Stimulated activated CD8-positive, alpha-beta memory T cell treated with anti-CD3 and anti-CD28 coated beads, Interleukin-12 subunit alpha, Interleukin-12 subunit beta, amount 100 ng/mL, for 24 hours (primary cell): Measurements from ENCODE around the gene GHITM.
"Not testable (repeated sequence)": the region's sequence is repeated elsewhere in the genome, so short reads cannot be mapped to it uniquely, and the experiment has no call there.

Experiments
- DNase-seq: peaks from one replicate; pipeline ENCODE4 v3.0.0-alpha.2; 2020; ENCODE audit errors: extremely low read depth

The GHITM gene

GRCh38 chr10:84148006-84148597 lies 8.8 kb downstream of the GHITM start:
- not testable (repeated sequence) for DNase-seq

- DNase-seq = no peak
Measured at GRCh38 chr10:84149854-84150253, 10.5 kb downstream of the GHITM start.

GRCh38 chr10:84152769-84153168 lies 13.5 kb downstream of the GHITM start:
- DNase-seq = no peak

GRCh38 chr10:84155521-84155920 lies 16.2 kb downstream of the GHITM start:
- no peak for DNase-seq

- no peak for DNase-seq
Measured at GRCh38 chr10:84156009-84156408, 16.7 kb downstream of the GHITM start.

- peak; percentile 26 for DNase-seq
Measured at GRCh38 chr10:84156768-84157167, 17.5 kb downstream of the GHITM start.

GRCh38 chr10:84158061-84158460 lies 18.8 kb downstream of the GHITM start:
- DNase-seq = no peak

- DNase-seq = no peak
Measured at GRCh38 chr10:84158550-84158949, 19.2 kb downstream of the GHITM start.

GRCh38 chr10:84159076-84159685 lies 19.9 kb downstream of the GHITM start:
- DNase-seq = no peak

- DNase-seq = no peak
Measured at GRCh38 chr10:84160663-84161362, 21.5 kb downstream of the GHITM start.

GRCh38 chr10:84163996-84164395 lies 24.7 kb downstream of the GHITM start:
- DNase-seq = no peak

- DNase-seq = no peak
Measured at GRCh38 chr10:84164442-84164841, 25.1 kb downstream of the GHITM start.

- DNase-seq = no peak
Measured at GRCh38 chr10:84166620-84167288, 27.4 kb downstream of the GHITM start.

GRCh38 chr10:84167289-84167653 lies 28.0 kb downstream of the GHITM start:
- not testable (repeated sequence) for DNase-seq

- DNase-seq = not testable (repeated sequence)
Measured at GRCh38 chr10:84168382-84168781, 29.1 kb downstream of the GHITM start.

- DNase-seq = not testable (repeated sequence)
Measured at GRCh38 chr10:84171237-84171636, 31.9 kb downstream of the GHITM start.

- DNase-seq = not testable (repeated sequence)
Measured at GRCh38 chr10:84171700-84172466, 32.6 kb downstream of the GHITM start.

- DNase-seq = no peak
Measured at GRCh38 chr10:84172467-84173356, 33.4 kb downstream of the GHITM start.

- DNase-seq = no peak
Measured at GRCh38 chr10:84173501-84173929, 34.2 kb downstream of the GHITM start, which contains the start of gene GPR15LG. Gene GPR15LG, plus strand, starts transcription at chr10:84173801. Its CDS starts 51 bp downstream, at chr10:84173852.

- no peak for DNase-seq
Measured at GRCh38 chr10:84175436-84175835, 36.1 kb downstream of the GHITM start.

- DNase-seq = no peak
Measured at GRCh38 chr10:84176351-84176750, 37.0 kb downstream of the GHITM start.
